Lung microvascular endothelial cell (primary cell): ENCODE results near the gene EDN2. TPM values are rescaled to one million over a fixed set of nuclear protein-coding genes. Genes with fewer than 3 reads are reported as not detected.

ENCODE experiments used
- DNase-seq, 2 donors: peaks; one replicate each; pipeline versions ENCODE4 v3.0.0 to v3.0.0-alpha.2; 2010; ENCODE audit warnings: low read depth in 2 of 2
- total RNA-seq: library from RNA; depleted of rRNA; stranded (reverse); fragments of >200 nt; gene quantifications from 2 replicates; pipeline ENCODE4 v1.2.1, GENCODE V29; 2014

EDN2 gene
- total RNA-seq, 1 donor from 2014 or later, result not detected

- peak; percentile 20 to 55 for DNase-seq
Observed at GRCh38 chr1:41498804-41499203, 14.3 kb upstream of the EDN2 start.

DNA sequence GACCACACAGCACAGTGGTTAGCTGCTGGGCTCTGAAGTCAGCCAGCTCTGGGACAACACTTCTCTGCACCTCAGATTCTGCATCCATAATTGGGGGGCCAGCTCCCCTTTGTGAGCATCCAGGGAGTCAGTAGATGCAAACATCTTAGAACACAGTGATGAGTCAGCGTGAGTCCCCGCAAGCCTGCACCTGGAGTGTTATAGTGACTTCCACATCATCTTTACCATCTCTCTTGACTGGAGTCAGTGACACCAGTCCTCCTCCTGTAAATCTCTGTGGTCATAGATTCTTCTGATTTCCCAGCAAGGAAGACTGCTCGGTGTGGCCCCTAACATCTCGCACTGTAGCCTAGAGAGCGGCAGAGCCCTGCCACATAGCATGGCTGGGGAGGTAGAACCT lies 13.9 kb upstream of the EDN2 start:
- DNase-seq, result no peak

- no peak for DNase-seq
Observed at GRCh38 chr1:41497461-41498030, 13.1 kb upstream of the EDN2 start.

GRCh38 chr1:41497056-41497440 lies 12.6 kb upstream of the EDN2 start:
- no peak for DNase-seq

- DNase-seq, result peak; percentile 71 to 88
Observed at GRCh38 chr1:41496080-41497055, 11.9 kb upstream of the EDN2 start.

- DNase-seq, result peak; percentile 38 to 50
Observed at GRCh38 chr1:41495210-41495948, 10.9 kb upstream of the EDN2 start.

DNA sequence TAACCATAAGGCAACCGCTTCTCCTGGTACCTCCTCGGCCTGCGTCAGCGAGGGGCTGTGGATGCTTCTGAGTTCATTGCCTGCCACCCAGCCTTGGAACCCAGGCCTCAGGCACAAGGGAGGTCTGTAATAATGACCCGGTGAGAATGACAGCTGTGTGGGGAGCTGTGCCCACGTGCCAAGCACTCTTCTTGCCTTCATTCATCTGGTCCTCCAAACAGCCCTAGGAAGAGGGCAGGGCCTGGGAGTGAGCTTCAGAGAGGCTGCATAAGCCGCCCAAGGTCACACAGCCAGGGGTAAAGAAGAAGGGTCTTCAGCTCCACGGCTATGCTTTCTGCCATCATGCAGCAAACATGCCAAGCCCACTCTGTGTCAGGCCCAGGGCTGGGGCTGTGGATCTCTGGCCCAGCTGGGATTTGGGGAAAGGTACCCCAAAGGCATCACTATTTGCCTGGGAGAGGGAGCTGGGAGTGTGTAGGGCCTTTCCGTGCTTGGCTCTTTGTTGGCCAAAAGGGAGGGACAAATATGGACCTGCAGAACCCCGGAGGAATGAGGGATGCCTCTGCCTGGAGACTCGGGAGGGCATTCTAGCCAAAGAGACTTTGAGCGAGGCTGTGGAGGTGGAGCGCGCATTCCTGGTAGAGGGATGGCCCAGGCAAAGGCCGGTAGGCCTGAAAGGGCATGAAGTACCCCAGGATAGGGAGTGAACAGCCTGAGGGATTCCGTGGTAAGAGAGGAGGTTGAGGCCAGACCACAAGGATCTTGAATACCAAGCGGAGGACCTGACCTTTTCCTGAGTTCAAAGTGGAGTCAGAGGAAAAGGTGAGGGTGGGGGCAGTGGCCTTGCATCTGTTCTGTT lies 10.1 kb upstream of the EDN2 start:
- DNase-seq, result no peak

- DNase-seq, result no peak
Observed at GRCh38 chr1:41493626-41494350, 9.3 kb upstream of the EDN2 start.

GRCh38 chr1:41493117-41493536 lies 8.6 kb upstream of the EDN2 start:
- DNase-seq, result peak in 1 of 2 donors; percentile 84

- peak; percentile 30 to 49 for DNase-seq
Observed at GRCh38 chr1:41492341-41492848, 7.9 kb upstream of the EDN2 start.

- no peak for DNase-seq
Observed at GRCh38 chr1:41490911-41491310, 6.4 kb upstream of the EDN2 start.

GRCh38 chr1:41489561-41489960 lies 5.1 kb upstream of the EDN2 start:
- DNase-seq, result no peak

- DNase-seq, result no peak
Observed at GRCh38 chr1:41488040-41488951, 3.8 kb upstream of the EDN2 start.

DNA sequence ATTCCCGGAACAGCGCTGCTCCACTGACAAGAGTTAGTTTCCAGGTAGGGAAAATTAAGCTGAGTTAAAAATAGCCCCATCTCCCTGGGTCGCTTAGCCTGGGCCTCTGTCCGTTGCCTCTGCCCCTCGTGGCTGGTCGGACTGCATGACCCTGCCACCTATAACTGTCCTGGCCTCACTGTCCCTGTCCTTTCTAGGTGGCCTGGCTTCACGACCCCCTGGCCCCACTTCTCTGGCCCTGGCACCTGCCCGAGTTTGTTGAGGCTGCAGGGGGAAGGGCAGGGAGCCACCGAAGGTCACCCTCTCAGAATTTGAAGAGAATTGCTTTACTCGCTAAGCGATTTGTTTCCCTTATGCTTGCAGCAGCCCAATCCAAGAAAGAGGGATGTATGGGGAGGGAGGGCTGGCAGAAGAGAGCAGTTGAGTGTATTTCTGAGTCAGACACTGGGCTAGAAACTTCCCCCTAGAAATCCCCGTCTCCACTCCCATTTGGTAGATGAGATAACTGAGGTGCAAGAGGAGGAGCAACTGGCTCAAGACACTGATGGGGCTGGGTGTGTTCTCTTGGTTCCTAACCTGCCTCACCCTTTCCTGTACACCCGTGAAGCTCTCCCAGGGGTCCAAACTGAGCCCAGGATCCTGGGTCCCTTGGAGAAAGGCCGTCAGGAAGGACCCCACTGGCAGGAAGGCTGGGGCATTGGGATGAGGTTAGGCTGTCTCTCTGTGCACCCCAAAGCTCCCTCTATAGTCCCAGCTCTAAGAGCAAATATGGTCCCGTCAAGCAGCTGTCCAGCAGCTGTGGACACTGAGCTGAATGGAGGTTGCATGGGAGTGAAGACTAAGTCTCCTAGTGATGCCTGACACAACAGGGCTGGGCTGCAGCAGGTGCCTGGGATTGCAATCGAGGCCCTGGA lies 2.9 kb upstream of the EDN2 start:
- no peak for DNase-seq

DNA sequence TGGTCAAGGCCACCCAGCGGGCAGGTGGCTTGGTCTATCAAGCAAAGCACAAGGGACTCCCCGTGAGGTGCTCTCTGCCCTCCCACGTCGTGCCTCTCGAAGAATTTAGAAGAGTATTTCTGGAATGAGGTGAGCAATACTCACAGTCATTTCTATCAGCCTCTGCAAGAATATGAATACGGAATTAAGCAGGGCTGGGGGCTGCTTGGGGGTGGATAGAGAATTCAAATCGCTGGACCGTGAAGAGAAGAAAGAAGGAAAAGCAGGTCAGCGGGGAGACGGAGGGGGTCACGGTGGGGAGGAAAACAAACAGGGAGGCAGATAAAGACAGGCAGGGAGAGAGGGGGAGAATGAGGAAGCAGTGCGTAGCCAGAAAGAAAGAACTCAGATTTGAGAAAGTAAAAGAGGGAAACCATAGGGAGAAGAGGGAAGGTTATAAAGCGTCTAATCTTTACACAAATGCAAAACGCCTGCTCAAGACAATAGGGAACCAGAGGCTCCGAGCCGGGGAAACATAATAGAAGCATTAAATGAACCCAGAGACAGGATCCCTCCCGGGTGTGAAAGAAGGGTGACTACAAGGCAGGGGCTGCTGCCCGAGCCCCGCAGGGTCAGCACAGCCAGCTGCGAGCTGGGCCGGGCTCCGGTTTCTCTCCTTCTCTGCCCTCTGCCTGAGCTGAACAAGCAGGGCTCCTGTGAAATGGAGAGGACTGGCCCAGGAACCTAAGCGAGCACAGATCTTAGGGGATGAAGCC lies 2.1 kb upstream of the EDN2 start:
- no peak for DNase-seq

GRCh38 chr1:41486053-41486370 lies 1.5 kb upstream of the EDN2 start:
- no peak for DNase-seq

DNA sequence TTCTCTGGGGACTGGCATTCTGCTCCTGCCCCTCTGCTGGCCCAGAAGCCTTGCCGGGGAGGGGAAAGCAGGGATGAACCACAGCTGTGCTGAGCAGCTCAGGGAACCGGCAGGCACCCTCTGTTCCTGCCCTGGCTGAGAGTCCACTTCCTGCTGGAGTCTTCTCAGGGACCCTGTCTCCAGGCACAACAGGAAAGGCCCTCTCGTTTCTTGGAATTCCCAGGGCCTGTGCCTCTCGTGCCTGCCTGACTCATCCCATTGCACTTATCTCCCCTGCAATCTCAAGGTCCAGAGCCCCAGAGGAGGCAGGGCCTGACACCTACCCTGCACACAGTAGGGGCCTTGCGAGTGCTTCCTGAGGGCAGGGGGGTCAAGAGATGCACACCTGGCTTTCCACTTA lies 1.1 kb upstream of the EDN2 start:
- DNase-seq, result peak in 1 of 2 donors; percentile 83

- DNase-seq, result no peak
Observed at GRCh38 chr1:41483960-41484401, 502 bp downstream of the EDN2 start.
